Urothelium cell line (cell line): ENCODE data around the gene SVIL.
"Not testable (repeated sequence)": the region's sequence is repeated elsewhere in the genome, so short reads cannot be mapped to it uniquely, and the experiment has no call there.

ENCODE experiments used
- DNase-seq: peaks from one replicate; pipeline ENCODE4 v3.0.0; 2011; ENCODE audit warnings: low spot score, mixed read lengths
- FAIRE-seq: peaks from 2 replicates; lab custom pipeline; 2011; peaks lifted over from hg19 to GRCh38; lab: Jason Lieb, UNC

Gene SVIL

DNA sequence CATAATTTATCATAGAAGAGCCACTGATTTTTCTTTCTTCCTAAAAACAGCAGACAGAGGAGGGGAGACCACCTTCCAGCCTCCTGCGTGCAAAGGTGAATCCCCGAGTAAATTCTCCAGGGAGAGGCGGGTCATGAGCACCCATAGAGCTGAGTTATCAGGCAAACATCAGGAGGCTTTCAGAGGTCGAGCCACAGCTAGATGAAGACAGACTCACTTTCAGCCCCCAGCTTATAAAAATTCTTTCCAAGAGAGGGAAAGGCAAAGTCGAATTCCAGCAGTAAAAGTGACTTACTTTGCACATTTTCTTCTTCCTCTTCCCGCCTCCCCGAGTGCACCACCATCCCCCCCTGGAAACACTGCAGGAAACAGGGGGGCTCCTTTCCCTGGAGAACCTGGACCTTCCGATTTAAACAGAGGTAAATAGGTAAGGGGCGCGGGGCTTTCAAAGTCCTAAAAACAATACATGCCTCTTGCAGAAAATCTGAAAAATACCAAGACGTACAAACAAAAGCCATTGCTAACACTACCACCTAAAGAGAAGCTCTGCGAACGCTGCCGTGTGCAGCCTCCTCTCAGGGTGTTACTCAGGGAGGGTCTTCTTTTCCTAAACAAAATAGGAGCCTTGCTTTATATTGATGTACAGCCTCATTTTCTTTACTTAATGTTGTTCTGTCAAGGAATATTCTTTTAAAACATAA lies 163.8 kb downstream of the SVIL start:
- FAIRE-seq (no peak), DNase-seq (peak; percentile 19)

DNA sequence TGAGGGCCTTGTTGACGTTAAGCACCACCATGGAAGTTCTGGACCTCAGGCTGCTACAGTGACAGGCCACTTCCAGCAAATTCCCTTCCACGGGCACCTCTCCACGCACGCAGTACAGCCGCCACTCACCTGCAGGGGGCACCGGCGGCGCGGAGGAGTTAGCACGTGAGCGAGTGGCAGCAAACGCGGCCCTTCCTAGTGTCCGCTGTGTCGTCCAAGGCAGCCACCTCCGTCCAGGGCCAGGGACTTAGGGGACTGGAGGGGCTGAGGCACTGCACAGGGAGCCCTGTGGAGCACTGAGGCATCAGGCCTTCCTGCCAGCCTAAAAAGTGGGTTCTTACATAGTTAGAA lies 164.4 kb downstream of the SVIL start:
- DNase-seq, result peak; percentile 28
- FAIRE-seq, result peak; percentile 82

GRCh38 chr10:29469481-29470354 lies 165.1 kb downstream of the SVIL start:
- DNase-seq (no peak), FAIRE-seq (no peak)

DNA sequence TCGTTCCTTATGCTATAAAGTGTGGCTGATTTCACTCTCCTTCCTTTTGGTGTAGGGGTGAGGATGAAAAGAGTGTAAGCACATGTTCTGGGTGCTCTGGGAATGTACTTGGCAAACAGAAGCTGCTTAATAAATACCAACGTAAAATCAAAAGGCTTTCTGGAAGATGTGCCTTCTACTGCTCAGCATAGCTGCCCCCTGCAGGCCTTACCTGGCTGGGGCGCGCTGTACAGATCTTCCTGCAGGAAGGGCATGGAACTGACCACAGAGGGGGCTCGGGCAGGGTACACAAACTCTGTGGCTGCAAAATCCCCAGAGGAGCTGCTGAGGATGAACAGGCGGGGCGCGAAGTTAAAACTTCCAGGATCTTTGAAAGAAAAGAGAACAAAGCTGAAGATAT lies 169.4 kb downstream of the SVIL start:
- FAIRE-seq (no peak), DNase-seq (no peak)

GRCh38 chr10:29464671-29465171 lies 170.1 kb downstream of the SVIL start:
- not testable (repeated sequence) for DNase-seq, FAIRE-seq

GRCh38 chr10:29461042-29461441 lies 173.7 kb downstream of the SVIL start:
- DNase-seq (no peak), FAIRE-seq (no peak)

DNA sequence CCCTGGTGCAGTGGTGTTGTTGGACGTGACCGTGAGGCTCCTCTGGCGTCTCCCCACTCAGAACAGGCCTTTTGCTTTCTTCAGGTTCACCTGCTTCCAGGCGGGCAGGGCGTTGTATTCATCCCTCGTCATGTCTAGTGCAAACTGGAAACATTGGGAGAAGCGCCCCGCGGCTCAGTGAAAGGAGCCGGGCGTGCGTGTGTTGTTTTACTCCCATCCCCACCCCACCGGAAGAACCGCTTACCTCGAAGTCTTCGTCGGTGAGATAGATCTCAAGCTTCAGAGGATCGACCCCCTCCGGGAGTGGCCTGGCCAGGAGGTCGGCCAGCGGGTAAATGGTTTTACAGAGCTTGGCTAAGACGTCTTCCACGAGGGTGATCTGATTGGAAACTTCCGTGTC lies 176.6 kb downstream of the SVIL start:
- peak; percentile 42 for FAIRE-seq

GRCh38 chr10:29455095-29455494 lies 179.7 kb downstream of the SVIL start:
- FAIRE-seq (no peak), DNase-seq (no peak)

More for the DNA sequence above, 176.6 kb downstream of the SVIL start:
- DNase-seq, result not testable (repeated sequence)

- no peak for FAIRE-seq
- no peak for DNase-seq
Measured at GRCh38 chr10:29454250-29454649, 180.5 kb downstream of the SVIL start.

- no peak for FAIRE-seq
Measured at GRCh38 chr10:29452546-29452945, 182.2 kb downstream of the SVIL start.

DNA sequence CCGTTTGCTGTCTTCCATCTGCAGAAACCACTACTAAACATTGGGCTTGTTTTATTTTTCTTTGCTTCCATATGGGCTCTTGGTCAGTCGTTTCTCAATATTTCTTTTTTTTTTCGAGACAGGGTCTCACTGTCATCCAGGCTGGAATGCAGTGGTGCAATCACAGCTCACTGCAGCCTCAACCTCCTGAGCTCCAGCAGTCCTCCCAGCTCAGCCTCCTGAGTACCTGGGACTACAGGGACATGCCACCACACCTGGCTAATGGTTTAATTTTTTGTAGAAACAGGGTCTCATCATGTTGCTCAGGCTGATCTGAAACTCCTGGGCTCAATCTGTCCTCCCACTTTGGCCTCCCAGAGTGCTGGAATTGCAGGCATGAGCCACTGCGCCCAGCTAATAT lies 182.8 kb downstream of the SVIL start:
- FAIRE-seq (no peak), DNase-seq (no peak)

More at GRCh38 chr10:29452546-29452945, 182.2 kb downstream of the SVIL start:
- no peak for DNase-seq

DNA sequence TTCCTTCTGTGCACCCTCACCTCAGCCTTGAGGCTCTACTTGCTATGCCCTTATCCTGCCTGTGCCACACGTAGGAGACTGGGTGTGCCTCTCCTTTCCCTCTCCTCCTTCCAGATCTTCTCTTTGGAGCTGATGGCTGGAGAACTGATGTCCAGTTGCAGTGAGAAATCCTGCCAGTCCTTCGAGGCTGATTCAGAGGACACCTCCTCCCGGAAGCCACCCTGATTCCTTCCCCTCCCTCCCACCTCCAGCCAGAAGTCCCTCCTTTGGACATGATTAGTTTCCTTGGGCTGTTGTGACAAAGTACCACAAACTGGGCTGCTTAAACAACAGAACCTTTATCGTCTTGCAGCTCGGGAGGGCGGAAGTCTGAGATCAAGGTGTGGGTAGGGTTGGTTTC lies 184.4 kb downstream of the SVIL start:
- FAIRE-seq, result no peak
- DNase-seq, result no peak

- FAIRE-seq, result peak; percentile 53
Measured at GRCh38 chr10:29448756-29449592, 185.8 kb downstream of the SVIL start.

DNA sequence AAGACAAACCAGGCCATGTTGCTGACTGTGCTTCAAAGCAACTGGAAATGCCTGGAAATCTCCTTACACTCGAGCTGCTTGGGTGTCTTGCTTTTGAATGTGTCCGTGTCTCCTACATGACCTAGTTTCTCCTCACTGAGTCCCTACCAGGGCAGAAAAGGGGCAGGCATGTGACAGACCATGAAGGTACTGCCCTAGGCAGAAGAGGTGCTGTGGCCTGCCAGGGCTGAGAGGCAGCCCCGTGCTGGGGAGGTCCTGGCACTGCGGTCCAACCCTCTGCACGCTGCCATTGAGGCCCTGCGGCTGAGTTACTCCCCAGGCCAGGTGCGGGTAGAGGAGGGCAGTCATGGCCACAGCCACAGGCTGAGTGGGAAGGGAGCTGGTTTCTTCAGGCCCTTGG lies 186.6 kb downstream of the SVIL start:
- no peak for DNase-seq
- FAIRE-seq, result no peak

More at GRCh38 chr10:29448756-29449592, 185.8 kb downstream of the SVIL start:
- DNase-seq, result peak; percentile 68

DNA sequence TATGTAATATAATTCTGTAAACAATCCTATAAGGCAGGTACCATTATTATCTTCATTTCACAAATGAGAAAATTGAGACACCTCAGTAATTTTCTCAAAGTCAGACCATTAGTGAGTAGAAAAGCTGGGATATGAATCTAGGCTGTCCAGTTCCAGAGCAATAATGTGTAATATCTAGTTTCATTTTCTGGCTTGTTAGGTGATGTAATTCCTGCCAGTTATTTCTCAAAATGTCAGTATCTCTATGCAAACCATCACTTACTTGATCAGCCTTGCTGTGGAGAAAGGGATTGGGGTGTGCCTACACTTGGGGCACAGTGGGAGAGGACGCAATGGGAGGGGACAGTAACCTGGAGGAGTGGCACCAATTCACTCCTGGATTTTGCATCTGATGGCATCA lies 188.4 kb downstream of the SVIL start:
- FAIRE-seq (no peak), DNase-seq (no peak)

- FAIRE-seq, result no peak
- no peak for DNase-seq
Measured at GRCh38 chr10:29443745-29444523, 190.8 kb downstream of the SVIL start.

DNA sequence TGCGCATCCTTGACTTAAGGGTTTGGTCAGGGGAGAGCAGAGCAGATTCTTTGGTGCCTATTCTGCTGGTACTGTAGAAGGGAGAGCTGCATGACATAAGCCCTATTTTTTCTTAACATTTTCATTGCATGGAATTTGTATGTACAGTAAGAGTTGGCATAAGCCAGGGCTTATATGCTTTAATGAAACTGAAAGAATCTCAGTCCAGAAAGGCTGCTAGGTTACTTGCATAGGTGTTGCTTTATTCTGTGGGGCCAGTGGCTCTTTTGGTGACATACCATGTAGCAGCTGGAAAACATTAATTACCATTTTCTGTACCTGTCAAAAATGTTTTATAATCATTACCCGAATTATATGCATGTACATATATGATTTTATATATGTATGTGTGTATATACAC lies 193.8 kb downstream of the SVIL start:
- FAIRE-seq (no peak), DNase-seq (no peak)

- DNase-seq, result not testable (repeated sequence)
- FAIRE-seq, result peak; percentile 82
Measured at GRCh38 chr10:29439005-29439404, 195.8 kb downstream of the SVIL start.

- no peak for FAIRE-seq
- DNase-seq, result peak; percentile 42
Measured at GRCh38 chr10:29438271-29438670, 196.5 kb downstream of the SVIL start.

DNA sequence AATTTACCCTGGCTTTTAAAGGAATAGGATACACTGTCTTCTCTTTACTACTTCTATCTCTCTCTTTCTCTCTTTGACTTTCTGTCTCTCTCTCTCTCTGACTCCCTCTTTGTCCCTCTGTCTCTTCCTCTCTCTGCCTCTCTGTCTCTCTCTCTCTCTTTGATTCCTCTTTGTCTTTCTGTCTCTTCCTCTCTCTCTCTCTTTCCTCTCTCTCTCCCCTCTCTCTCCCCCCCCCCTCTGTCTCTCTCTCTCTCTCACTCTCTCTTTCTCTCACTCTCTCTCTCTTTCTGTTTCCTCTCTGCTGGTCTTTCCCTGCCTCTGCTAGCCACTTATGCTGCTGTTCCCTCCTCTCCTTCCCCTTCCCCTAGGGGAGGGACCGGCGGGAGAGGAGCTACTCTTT lies 196.9 kb downstream of the SVIL start:
- FAIRE-seq (no peak), DNase-seq (no peak)
